Left hindlimb (tissue), 1 donor: ENCODE results near the gene B3GAT1.

Experiments
- DNase-seq: peaks from one replicate; pipeline ENCODE4 v3.0.0-alpha.2; 2018

B3GAT1 gene

DNA sequence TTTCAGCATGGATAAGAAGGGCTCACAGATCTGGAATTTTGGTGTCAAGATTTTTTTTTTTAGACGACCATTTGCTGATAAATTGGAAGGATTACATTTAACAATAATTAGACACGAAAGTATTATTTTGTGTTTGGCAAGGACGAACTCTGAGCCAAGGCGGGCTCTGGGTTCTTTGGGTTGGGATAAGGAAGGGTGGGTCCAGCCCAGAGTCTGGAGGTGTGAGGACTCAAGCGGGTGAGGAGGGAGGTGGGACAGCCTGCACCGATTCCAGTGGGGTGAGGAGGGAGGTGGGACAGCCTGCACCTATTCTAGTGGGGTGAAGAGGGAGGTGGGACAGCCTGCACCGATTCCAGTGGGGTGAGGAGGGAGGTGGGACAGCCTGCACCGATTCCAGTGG lies 4.1 kb downstream of the B3GAT1 start:
- DNase-seq, result no peak

DNA sequence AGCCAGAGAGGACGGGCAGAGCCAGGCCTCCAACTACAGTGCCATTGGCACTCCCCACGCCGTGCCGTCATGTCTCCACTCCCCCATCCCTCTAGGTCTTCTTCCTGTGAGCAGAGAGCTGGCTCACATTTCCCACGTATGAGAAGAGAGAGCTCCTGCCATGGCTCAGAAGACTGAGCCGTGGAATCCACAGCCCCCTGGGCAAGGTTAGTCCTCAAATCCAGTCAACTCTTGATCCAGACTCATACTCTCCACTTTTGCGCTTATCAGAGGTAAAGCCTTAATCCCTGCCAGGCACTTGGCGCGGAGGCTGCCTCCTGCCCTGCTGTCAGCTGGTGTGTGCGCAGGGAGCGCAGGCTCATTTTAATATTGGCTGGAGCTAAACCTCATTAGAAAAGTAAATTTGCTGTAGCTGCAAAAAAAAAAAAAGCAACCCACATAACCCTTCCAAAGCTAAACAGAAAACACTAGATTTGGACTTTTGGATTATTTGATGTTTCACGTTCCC lies 4.7 kb downstream of the B3GAT1 start:
- no peak for DNase-seq

DNA sequence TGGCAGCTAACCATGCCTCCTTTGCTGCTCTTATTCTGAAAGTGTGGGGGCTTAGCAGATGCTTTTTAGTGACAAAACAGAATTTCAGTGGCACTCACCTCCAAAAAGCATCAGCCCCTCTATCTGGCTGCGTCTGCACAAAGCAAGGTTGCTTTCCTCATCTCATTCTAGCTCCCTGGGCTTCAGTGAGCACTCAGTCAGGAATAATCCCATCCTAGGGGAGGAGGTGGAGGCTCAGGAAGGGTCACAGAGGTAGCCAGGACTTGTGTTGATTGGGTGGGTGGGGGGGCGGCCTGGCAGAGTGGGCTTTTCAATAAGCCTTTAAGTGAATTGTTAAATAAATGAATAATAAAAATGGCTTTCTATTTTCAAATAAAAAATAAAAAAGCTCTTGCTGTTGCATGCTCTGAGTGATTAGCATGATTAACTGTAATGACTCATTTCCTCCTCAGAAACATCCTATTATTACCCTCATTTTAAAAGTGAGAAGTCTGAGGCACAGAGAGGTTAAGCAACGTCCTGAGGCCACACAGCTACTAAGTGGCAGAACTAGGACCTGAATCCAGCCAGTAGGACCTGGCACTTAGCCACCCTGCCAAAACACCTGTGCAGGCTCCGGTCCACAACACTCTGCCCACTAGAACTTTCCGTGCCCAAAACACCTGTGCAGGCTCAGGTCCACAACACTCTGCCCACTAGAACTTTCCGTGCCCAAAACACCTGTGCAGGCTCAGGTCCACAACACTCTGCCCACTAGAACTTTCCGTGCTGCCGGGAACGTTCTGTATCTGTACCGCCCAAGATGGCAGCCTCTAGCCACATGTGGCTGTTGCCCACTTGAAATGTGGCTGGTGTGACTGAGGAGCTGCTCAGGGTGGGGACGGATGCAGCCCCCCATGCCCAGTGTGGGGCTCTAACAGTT lies 5.5 kb downstream of the B3GAT1 start:
- DNase-seq, result no peak

DNA sequence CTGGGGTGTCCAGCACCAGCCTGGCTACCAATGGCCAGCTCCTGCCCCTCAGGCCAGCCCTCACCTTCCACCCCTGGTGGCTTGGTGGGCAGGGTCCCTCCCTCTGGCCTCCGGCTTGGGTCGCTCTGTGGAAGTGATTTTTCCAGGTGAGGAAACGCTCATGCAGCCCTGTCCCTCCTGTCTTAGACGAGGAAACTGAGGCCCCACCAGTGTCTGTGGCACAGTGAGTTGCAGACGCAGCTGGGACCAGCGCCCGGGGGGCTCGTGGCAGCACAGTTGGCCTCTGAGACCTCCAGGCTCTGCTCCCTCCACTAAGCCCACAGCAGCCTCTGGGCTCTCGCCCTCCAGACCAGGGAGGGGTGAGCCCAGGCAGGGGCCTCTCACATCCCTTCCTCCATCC lies 6.2 kb downstream of the B3GAT1 start:
- DNase-seq, result no peak

- DNase-seq, result no peak
Observed at GRCh38 chr11:134405436-134405835, 6.6 kb downstream of the B3GAT1 start.

DNA sequence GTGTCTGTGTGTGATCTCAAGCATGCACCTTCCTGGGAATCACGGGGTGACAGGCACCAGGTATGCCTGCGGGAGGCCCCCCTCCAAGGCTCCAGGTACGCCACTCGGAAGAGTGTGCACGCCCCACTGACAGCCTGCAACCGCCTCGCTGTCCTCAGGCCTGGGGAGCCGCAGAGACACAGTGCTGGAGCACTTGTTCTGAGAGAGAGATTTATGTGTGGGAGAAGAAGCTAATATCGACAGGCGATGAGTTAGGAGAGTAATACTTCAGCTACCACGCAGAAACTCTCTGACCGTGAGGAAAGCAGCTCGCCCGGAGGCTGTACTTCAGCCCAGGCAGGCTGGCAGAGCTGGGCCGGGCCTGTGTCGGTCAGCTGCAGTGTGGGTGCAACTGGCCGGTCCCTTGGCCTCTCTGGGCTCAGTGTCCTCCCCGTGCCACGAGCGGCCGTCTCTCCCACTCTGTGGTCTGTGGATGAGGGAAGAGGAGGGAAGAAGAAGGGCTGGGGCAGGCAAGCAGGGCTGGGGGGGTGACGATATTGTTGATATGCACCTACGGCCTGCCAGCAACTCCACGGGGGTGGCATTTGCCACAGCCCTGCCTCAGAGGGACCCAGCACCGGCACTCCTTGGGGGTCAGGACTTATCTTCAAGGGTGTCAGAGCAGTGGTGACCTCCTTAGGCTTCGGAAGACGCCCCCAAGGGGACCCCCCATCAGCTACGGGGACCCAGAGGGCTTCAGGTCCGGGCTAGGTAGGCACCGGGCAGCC lies 7.3 kb downstream of the B3GAT1 start:
- no peak for DNase-seq

DNA sequence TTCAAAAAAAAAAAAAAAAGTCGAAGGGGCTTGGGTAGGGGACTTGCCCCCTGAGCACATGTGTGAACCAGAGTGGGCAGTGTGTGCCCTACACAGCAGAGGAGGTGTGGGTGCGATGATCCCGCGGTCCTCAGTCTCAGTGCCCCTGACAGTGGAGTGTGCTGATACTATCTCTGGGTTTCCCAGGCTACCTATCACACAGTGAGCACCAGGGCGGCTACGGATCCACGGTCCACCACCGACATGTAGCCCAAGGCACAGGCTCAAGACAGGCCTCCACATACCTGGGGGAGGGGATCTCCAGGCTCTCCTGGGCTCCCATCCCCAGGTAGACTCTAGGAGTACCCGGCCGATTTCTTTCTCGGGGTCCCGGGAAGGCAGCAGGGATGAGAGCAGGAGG lies 9.1 kb downstream of the B3GAT1 start:
- no peak for DNase-seq

GRCh38 chr11:134401825-134402809 lies 9.9 kb downstream of the B3GAT1 start:
- DNase-seq, result no peak

- DNase-seq, result no peak
Observed at GRCh38 chr11:134399996-134400395, 12.0 kb downstream of the B3GAT1 start.

DNA sequence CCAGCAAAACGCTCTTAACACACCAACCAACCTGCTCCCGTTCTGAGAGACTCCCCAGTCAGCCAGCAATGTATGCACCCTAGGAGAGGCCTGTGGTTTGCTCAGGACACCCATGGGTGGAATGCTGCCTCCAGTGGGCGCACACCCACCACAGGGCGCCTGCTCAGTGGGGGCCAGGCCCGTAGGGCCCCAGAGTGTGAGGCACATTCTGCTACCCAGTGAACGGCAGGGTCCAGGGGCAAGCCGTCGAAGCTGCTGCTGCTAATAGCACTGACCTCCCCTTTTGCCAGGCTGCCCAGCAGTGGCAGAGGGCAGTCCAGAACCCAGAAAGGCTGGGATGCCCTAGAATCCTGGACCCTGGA lies 12.8 kb downstream of the B3GAT1 start:
- no peak for DNase-seq

- DNase-seq, result no peak
Observed at GRCh38 chr11:134398644-134399292, 13.3 kb downstream of the B3GAT1 start.

DNA sequence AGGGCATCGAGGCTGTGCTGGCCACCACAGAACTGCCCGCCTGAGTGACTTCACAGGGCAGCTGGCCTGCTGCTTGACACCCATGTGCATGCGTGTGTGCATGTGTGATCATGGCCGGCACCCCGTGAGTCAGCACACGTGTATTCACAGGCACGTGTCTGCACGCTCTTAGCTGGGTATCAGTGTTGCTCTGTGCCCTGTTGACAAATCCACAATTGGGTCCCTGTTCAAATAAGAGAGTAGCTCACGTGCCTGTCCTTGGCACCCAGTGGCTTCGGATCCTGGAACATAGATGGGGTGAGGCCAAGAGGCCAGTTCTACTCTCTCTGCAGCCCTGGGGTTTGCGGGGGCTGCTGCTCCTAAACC lies 14.0 kb downstream of the B3GAT1 start:
- DNase-seq, result no peak

DNA sequence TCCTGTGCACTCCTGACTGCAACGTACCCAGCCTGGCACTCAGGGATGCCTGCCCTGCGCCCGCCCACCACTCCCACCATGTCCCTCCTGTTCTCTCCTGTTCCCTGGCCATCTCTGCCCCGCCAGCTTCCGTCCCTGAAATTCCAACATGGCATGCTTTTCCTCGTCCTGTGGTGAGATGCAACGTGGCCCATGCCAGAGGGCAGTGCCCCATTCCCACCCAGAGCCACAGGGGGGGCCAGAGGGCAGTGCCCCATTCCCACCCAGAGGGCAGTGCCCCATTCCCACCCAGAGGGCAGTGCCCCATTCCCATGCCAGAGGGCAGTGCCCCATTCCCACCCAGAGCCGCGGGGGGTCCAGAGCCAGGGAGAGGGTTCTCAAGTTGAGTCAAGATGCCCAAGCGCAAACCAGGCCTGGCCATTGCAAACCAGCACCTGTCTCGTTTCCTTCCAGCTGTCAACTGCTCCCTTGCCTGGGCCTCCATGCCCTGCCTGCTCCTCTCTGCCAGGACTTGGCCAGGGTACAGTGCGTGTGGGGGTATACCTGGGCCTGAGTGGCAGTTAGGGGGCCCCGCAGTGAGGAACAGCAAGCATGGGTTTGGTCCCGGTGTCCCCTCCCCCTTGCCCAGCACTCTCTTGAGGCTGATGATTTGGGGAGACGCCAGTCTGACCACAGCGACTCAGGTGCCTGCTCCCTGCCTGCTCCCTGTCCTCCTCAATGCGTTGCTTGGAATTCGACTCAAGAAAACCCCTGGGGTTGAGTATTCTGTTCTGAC lies 14.6 kb downstream of the B3GAT1 start:
- DNase-seq, result no peak

- no peak for DNase-seq
Observed at GRCh38 chr11:134395002-134395401, 17.0 kb downstream of the B3GAT1 start.

DNA sequence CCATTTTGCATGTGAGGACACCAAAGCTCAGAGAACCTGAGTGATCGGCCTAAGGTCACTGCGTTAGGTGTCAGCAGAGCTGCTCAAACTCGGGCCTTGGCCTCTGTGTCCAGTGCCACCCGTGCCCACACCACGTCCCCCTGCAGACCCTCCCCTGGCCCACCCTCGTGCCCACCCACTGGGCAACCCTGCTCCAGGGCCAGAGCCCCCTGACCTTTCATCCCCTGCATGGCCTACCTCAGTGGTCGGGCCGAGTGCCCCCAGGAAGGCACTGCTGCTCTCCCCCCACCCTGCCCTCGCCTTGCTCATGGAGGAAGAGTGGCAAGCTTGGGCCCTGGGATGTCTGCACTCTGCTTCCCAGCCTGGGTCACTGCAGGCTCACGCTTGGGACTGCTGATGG lies 17.7 kb downstream of the B3GAT1 start:
- DNase-seq, result no peak

DNA sequence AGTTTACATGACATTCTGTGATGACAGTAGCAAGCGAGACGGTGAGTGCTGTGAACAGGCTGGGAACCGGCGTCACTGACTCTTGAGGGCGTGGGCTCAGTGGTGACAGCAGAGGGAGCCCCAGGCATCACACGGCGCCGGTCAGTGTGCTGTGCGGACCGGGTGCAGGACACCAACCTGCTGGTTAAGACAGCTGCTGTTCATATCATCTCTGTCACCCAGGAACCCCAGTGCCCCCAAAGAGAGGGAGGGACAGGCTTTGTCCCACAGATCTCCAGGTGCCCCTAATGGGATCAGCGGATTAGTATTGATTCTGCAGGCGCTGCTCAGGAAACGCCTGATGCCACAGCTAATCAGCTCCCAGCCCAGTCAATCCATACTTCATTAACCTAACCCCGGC lies 18.4 kb downstream of the B3GAT1 start:
- DNase-seq, result no peak

DNA sequence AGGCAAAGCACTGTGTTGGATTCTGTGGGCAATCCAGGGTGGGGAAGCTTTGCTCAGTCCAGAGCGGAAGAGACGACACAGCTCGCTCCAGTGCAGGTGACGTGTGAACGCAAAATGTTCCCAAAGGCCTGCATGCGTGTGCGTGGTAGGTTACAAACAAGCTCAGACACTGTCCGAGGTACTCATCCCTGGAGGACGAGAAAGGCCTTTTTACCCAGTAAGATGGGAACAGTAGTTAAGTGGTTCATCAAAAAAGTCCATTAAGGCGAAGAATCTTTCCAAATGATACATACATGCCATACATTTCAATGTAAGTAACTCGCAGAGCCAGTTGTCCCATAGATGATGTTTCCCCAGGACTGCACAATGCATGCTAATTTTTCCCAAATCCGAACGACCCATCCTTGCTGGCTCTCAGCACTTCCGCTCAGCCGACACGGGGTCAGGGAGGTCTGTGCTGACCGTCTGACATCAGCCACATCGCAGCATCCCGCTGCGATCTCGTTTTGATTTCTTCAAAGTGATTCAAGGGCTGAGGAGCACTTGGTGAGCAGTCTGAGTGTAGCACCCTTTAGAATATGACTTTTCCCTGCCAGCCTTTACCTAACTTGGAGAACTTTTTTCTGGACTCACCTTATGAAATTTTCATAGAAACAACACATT lies 19.0 kb downstream of the B3GAT1 start:
- no peak for DNase-seq

- DNase-seq, result no peak
Observed at GRCh38 chr11:134391656-134392055, 20.4 kb downstream of the B3GAT1 start.

DNA sequence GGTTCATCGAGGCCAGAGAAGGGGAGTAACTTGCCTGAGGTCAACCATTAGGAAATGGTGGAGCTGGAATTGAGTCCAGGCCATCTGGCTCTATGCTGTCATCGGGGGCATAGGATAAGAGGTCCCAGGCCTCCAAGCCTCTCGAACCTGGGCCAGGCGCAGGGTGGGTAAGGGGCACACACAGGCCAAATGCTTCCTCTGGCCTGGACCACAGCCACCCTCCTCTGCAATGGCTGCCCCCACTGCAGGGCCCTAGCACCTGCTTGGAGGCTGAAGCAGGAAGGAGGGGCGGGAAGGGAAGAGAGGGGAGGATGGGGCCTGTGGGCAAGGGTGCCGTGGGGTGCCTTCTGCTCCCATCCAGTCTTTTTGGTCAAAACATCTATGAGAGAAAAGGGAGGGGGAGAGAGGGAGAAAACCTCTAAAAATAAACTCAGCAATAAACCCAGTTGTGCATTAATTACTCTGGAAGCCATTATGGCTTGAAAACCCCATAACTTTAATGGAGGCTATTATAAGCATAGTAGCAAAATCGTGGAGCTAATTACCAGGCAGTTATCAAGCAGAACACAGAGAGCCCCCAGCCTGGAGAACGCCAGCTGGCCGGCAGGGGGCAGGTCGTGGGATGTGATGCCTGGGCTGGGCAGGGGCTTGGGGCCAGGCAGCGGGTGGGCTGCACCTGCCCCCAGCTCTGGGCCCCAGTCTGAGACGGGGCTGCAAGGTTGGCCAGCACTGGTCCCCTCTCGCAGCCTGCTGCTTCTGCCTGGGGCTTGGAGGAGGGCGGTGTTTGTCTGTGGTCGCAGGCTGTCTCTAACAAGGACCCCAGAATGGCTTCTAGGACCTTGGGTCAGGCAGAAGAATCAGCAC lies 21.1 kb downstream of the B3GAT1 start:
- DNase-seq, result no peak
